GM21786 (cell line): ENCODE measurements around the gene RAPGEFL1.
"Not testable (repeated sequence)": the region's sequence is repeated elsewhere in the genome, so short reads cannot be mapped to it uniquely, and the experiment has no call there.

Experiments
- ATAC-seq: cut with Tn5 transposase; IDR thresholded peaks from one replicate; pipeline ENCODE4 v1.9.1; 2021; ENCODE audit not compliant: unreplicated experiment

Gene RAPGEFL1

GRCh38 chr17:40173091-40173777, 4.0 kb upstream of the RAPGEFL1 start:
- no peak for ATAC-seq

GRCh38 chr17:40173778-40174135, 3.5 kb upstream of the RAPGEFL1 start:
- ATAC-seq, result no peak

GRCh38 chr17:40174514-40174913, 2.8 kb upstream of the RAPGEFL1 start:
- ATAC-seq, result no peak

GRCh38 chr17:40175928-40176753, 1.1 kb upstream of the RAPGEFL1 start:
- ATAC-seq, result no peak

DNA sequence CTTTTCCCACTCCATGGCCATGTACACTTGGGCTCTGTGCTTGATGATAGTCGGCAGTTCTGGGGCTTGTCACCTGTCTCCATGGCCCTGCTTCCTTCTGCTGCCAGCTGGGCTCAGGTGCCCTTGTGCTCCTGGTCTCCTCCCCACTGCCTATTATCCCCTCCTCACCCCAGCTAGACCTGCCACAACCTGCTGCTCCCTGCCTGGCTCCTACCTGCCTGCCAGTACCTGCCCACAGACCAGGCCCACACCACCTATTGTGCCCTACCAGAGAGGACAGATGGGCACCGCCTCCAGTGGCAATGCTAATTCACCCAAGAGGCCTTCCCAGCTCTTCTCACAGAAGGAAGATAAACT, 538 bp upstream of the RAPGEFL1 start:
- ATAC-seq, result no peak

DNA sequence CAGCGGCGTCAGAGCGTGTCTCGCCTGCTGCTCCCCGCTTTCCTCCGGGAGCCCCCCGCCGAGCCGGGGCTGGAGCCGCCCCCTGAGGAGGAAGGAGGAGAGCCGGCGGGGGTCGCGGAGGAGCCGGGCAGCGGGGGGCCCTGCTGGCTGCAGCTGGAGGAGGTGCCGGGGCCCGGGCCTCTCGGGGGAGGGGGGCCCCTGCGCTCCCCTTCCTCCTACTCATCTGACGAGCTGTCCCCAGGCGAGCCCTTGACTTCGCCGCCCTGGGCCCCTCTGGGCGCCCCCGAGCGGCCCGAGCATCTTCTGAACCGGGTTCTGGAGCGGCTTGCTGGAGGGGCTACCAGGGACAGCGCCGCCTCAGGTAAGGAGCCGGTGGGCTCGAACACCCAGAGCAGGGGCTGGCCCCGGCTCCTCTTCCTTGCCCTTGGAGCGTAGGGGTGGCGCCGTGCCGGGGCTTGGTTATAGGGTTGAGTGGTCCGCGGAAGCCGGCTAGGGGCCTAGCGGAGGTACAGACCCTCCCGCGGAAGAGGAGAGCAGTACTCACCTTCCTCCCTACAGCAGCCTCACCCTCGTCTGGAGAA, 841 bp downstream of the RAPGEFL1 start:
- no peak for ATAC-seq

DNA sequence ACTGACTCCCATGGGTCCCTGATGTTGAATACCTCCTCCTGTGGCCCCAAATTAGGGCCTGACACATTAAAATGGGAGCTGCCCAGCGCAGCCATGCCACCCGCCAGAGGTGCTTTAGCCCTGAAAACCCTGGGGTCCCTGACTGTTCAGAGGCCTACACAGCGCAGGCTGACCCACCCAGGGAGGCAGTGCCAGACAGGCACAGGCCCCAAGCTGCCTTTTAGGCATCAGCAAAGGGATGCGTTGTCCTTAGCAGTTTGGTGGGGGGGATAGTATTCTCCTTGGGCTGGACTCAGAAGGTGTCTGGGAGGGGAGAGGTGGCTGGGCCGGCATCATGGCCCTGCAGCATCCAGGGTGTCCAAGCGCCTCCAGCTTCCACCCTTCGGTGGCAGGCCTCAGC, 1.4 kb downstream of the RAPGEFL1 start:
- no peak for ATAC-seq

DNA sequence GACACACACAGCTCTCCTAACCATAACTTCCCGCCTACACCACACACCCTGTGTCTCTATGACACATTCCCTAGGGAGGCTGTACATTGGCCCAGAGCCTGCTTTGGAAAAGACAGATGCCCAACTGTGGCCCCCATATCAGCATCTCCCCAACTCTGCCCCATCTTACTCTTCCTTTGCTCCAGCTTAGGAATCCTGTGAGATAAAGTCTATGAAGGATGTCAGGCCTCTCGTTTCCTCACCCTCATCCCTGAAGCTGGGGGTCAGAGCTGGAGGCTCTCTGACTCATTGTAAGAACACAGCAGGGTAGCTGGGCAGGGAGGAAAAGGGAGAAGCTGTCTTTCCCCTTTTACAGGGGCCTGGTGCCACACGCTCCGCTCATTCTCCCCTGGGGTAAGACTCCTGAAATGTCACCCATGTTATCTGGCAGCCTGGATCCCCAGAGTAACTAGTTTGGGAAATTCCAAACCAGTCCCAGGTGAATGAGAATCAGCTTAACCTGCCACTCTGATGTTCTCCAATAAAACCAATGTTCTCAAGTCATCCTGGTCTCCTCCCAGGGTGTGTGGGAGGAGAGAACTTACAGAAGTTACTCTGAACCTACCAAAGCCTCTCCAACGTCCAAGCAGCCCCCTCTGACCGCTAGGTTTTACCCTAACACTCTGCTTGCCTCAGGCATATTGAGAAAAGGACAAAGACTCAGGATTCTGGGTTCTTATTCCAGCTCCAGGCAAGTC, 2.8 kb downstream of the RAPGEFL1 start:
- ATAC-seq, result no peak

DNA sequence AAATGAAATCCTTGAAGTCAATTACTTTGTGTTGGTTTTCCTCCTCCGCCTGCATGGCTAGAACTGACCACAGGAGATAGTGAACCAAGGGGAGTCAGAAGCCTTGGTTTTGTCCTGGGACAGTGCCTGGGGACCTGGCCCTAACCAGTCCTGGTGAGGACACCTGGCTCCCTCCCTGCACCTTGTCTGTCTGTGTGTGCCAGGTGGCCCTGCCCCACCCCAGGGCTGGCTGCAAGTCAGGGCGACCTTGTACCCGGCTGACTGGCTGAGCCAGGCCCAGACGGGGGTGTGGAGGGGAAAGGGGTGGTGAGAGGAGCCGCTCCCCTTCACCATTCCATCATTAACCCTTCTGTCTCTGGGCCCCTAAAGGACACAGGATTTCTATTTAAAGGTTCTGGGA, 3.4 kb downstream of the RAPGEFL1 start:
- ATAC-seq, result no peak

DNA sequence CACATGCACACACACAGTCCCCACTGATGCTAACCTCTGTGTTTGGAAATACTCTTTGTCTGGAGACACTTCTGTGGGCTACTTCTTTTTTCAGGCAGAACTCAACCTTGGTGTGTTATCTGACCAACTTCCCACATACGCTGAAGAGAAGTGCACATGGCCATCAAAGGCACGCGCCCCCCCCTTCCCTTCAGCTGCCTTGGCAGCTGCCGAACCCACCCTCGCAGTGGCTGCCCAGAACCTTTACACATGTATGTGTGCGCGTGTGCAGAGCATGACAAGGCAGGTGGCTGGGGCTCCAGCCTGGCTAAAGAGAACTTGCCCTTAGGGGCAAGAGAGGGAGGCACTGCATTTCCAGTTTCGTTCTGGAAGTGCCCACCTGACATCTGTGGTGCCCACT, 3.9 kb downstream of the RAPGEFL1 start:
- ATAC-seq, result no peak

GRCh38 chr17:40182606-40183005, 5.3 kb downstream of the RAPGEFL1 start:
- ATAC-seq, result no peak

GRCh38 chr17:40187238-40187637, 10.0 kb downstream of the RAPGEFL1 start:
- ATAC-seq, result no peak

GRCh38 chr17:40188694-40189093, 11.4 kb downstream of the RAPGEFL1 start:
- ATAC-seq, result no peak

- ATAC-seq, result no peak
These were observed 13.1 kb downstream of the RAPGEFL1 start for GRCh38 chr17:40190197-40191021.

- ATAC-seq, result peak; percentile 66
These were observed 14.3 kb downstream of the RAPGEFL1 start for GRCh38 chr17:40191237-40192208.

DNA sequence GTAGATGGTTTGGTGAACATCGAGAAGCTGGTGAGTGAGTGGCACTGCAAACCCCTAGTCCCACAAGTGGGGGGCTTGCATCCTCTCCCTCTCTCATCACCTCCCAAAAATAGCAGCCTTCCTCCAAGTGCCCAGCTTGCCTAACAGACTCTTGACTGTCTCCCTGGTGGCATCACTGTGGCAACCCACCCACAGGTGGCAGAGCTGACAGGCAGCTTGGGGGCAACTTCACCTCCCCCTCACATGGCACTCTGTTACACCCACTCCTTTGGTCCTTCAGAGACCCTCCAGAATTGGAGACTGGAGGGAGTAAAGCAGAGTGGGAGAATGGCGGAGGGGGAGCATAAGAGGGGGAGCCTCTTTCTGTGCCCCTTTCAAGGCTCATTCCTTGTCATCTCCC, 15.7 kb downstream of the RAPGEFL1 start:
- ATAC-seq, result no peak

- ATAC-seq, result no peak
These were observed 17.6 kb downstream of the RAPGEFL1 start for GRCh38 chr17:40194821-40195220.

- no peak for ATAC-seq
These were observed 20.3 kb downstream of the RAPGEFL1 start for GRCh38 chr17:40197550-40197949.

DNA sequence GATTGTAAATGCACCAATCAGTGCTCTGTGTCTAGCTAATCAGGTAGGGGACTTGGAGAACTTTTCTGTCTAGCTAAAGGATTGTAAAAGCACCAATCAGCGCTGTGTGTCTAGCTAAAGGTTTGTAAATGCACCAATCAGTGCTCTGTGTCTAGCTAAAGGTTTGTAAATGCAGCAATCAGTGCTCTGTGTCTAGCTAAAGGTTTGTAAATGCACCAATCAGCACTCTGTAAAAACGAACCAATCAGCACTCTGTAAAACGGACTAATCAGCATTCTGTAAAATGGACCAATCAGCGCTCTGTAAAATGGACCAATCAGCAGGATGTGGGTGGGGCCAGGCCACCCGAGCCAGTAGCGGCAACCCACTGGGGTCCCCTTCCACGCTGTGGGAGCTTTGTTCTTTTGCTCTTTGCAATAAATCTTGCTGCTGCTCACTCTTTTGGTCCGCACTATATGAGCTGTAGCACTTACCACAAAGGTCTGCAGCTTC, 20.7 kb downstream of the RAPGEFL1 start:
- ATAC-seq, result not testable (repeated sequence)
